ENCODE measurements around the gene GRM8.

The GRM8 gene

DNA sequence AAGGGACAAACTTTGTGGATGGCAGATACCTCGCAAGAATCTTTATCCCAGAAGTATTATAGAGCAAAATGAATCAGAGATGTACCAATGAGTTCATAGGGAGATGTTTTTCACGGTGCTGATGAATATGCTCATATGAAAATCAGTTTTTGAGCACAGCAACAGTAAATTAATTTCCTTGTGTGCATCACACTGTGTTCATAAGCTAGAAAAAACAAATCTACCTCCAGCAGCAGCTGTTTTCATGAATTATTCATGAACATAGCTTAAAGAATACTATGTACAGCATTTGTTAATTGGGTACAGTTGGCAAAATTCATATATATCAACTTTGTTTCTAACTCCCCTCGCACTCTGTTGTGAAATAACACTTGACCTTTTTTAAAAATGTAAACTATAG is 809.8 kb downstream of the GRM8 start:
- DNase-seq: no peak
- no peak overlapping the region for H3K4me3 ChIP-seq (ENCODE audit: low read depth, low read length)
- H3K9me3 ChIP-seq (ENCODE audit: severe bottlenecking): no peaks in the 10 kb centered on the region
- no peak overlapping the region for H3K27ac ChIP-seq
- no peaks in the 10 kb centered on the region for H3K27me3 ChIP-seq (ENCODE audit: insufficient read depth, low read depth, severe bottlenecking)
- H3K36me3 ChIP-seq: no peaks in the 10 kb centered on the region
- TF ChIP-seq, protein P1, sequence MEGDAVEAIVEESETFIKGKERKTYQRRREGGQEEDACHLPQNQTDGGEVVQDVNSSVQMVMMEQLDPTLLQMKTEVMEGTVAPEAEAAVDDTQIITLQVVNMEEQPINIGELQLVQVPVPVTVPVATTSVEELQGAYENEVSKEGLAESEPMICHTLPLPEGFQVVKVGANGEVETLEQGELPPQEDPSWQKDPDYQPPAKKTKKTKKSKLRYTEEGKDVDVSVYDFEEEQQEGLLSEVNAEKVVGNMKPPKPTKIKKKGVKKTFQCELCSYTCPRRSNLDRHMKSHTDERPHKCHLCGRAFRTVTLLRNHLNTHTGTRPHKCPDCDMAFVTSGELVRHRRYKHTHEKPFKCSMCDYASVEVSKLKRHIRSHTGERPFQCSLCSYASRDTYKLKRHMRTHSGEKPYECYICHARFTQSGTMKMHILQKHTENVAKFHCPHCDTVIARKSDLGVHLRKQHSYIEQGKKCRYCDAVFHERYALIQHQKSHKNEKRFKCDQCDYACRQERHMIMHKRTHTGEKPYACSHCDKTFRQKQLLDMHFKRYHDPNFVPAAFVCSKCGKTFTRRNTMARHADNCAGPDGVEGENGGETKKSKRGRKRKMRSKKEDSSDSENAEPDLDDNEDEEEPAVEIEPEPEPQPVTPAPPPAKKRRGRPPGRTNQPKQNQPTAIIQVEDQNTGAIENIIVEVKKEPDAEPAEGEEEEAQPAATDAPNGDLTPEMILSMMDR (IDR thresholded peaks at IDR 0.05; ENCODE audit: low read depth, low read length): no peak

GRCh38 chr7:126441745-126442144 is 811.0 kb downstream of the GRM8 start:
- H3K27me3 ChIP-seq (ENCODE audit: insufficient read depth, low read depth, severe bottlenecking): no peaks in the 10 kb centered on the region
- no peak overlapping the region for H3K27ac ChIP-seq
- no peaks in the 10 kb centered on the region for H3K36me3 ChIP-seq
- no peaks in the 10 kb centered on the region for H3K9me3 ChIP-seq (ENCODE audit: severe bottlenecking)
- H3K4me3 ChIP-seq (ENCODE audit: low read depth, low read length): no peak overlapping the region
- TF ChIP-seq, protein P1 (IDR thresholded peaks at IDR 0.05; ENCODE audit: low read depth, low read length): no peak
- DNase-seq: no peak

- H3K4me3 ChIP-seq (ENCODE audit: low read depth, low read length): no peak overlapping the region
- no peaks in the 10 kb centered on the region for H3K27me3 ChIP-seq (ENCODE audit: insufficient read depth, low read depth, severe bottlenecking)
- no peaks in the 10 kb centered on the region for H3K36me3 ChIP-seq
- no peak for DNase-seq
- H3K27ac ChIP-seq: no peak overlapping the region
- TF ChIP-seq, protein P1 (IDR thresholded peaks at IDR 0.05; ENCODE audit: low read depth, low read length): no peak
- no peaks in the 10 kb centered on the region for H3K9me3 ChIP-seq (ENCODE audit: severe bottlenecking)
Observed at GRCh38 chr7:126440542-126440941, 812.2 kb downstream of the GRM8 start.

GRCh38 chr7:126436213-126436868 is 816.4 kb downstream of the GRM8 start:
- no peak overlapping the region for H3K27ac ChIP-seq
- H3K36me3 ChIP-seq: no peaks in the 10 kb centered on the region
- no peaks in the 10 kb centered on the region for H3K27me3 ChIP-seq (ENCODE audit: insufficient read depth, low read depth, severe bottlenecking)
- no peak for DNase-seq
- TF ChIP-seq, protein P1 (IDR thresholded peaks at IDR 0.05; ENCODE audit: low read depth, low read length): no peak
- no peaks in the 10 kb centered on the region for H3K9me3 ChIP-seq (ENCODE audit: severe bottlenecking)
- no peak overlapping the region for H3K4me3 ChIP-seq (ENCODE audit: low read depth, low read length)

GRCh38 chr7:126426652-126427051 is 826.1 kb downstream of the GRM8 start:
- Histone ChIP-seq H3K36me3 (no peaks in the 10 kb centered on the region), H3K4me3 (ENCODE audit: low read depth, low read length) (no peak overlapping the region), H3K9me3 (ENCODE audit: severe bottlenecking) (no peaks in the 10 kb centered on the region), H3K27me3 (ENCODE audit: insufficient read depth, low read depth, severe bottlenecking) (no peaks in the 10 kb centered on the region), H3K27ac (no peak overlapping the region)
- no peak for DNase-seq
- TF ChIP-seq, protein P1 (IDR thresholded peaks at IDR 0.05; ENCODE audit: low read depth, low read length): no peak

- Histone ChIP-seq H3K27me3 (ENCODE audit: insufficient read depth, low read depth, severe bottlenecking) (no peaks in the 10 kb centered on the region), H3K9me3 (ENCODE audit: severe bottlenecking) (no peaks in the 10 kb centered on the region), H3K36me3 (no peaks in the 10 kb centered on the region), H3K27ac (no peak overlapping the region), H3K4me3 (ENCODE audit: low read depth, low read length) (no peak overlapping the region)
- DNase-seq: no peak
- TF ChIP-seq, protein P1 (IDR thresholded peaks at IDR 0.05; ENCODE audit: low read depth, low read length): no peak
Observed at GRCh38 chr7:126424985-126425384, 827.8 kb downstream of the GRM8 start.
